Measurements from ENCODE around the gene NCS1. TPM values are rescaled to one million over a fixed set of nuclear protein-coding genes. Genes with fewer than 3 reads are reported as not detected.

Gene NCS1
- total RNA-seq, 1 experiment from 2014 or later: 68.7 TPM

DNA sequence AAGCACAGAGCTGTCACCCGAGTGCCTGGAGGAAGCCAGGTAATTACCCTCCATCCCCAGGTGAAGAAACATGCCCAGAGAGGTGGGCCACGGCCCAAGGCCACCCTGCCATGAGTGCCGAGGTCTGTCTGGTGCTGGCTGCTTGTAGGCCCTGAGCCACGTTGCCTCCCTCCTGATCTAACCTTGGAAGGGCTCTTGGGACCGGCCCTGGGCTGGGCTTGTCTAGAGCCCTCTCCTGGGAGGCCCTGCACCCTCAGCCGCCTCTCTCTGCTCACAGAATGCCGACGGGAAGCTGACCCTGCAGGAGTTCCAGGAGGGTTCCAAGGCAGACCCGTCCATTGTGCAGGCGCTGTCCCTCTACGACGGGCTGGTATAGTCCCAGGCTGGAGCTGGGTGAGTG is 53.9 kb downstream of the NCS1 start:
- no peaks in the 10 kb centered on the region for H3K9me2 ChIP-seq (ENCODE audit: insufficient read depth)
- peaks cover 8 to 40% of the 10 kb centered on the region in 2 experiments; a peak in 3 of 4 replicates for H3K36me3 ChIP-seq (ENCODE audit: control insufficient read depth in 1 of 2, insufficient read depth in 2 of 2, low read length in 2 of 2)
- ChIA-PET POLR2A (no interaction called here), CTCF (no interaction called here), RAD21 (ENCODE audit: low non-redundant PET in 1 of 2, low total read pairs in 2 of 2, uncharacterized antibody in 2 of 2, unreplicated experiment in 2 of 2) (no interaction called here)
- H3K9me3 ChIP-seq (ENCODE audit: control insufficient read depth in 1 of 2, insufficient read depth in 1 of 2, low read depth in 1 of 2, low read length in 2 of 2): peaks cover 0 to 10% of the 10 kb centered on the region in 2 experiments; a peak in 2 of 4 replicates
- DNase-seq (ENCODE audit: low read depth, low spot score) (no peak), ATAC-seq (no peak)
- H4K20me1 ChIP-seq (ENCODE audit: insufficient read depth): no peaks in the 10 kb centered on the region
- intact Hi-C loops (cut with micrococcal nuclease): no loop called here
- H3K27ac ChIP-seq (ENCODE audit: low read depth, low read length): no peak overlapping the region
- TF ChIP-seq TCF7L2 (IDR thresholded peaks at IDR 0.05; ENCODE audit: borderline replicate concordance, extremely low read depth, insufficient read depth, insufficient read length) (no peak), SRF (IDR thresholded peaks at IDR 0.05; ENCODE audit: low read depth) (no peak), EZH2phosphoT487 (IDR thresholded peaks at IDR 0.05; ENCODE audit: borderline replicate concordance) (no peak), ZBTB33 (IDR thresholded peaks at IDR 0.05; ENCODE audit: extremely low read depth, insufficient replicate concordance, low read length) (no peak), EGR1 (IDR thresholded peaks at IDR 0.05; ENCODE audit: low read depth) (no peak), CBX3 (IDR thresholded peaks at IDR 0.05; ENCODE audit: low read depth) (no peak), JUND (IDR thresholded peaks at IDR 0.05) (no peak), SIN3A (IDR thresholded peaks at IDR 0.05; ENCODE audit: low read depth) (no peak), SP1 (IDR thresholded peaks at IDR 0.05; ENCODE audit: low read depth) (no peak), MAX (IDR thresholded peaks at IDR 0.05) (no peak), ZNF274 (IDR thresholded peaks at IDR 0.05; ENCODE audit: low read depth, low read length) (no peak), RAD21 (IDR thresholded peaks at IDR 0.05; ENCODE audit: low read depth) (no peak), YY1 (IDR thresholded peaks at IDR 0.05; ENCODE audit: extremely low read depth, insufficient replicate concordance, low read depth, low read length) (no peak), CTCF (IDR thresholded peaks at IDR 0.05 in 2 of 3, conservative IDR thresholded peaks at IDR 0.05 in 1 of 3; ENCODE audit: borderline replicate concordance in 1 of 3, insufficient read depth in 1 of 3, low read depth in 2 of 3, low read length in 2 of 3) (no peak), ELF1 (IDR thresholded peaks at IDR 0.05; ENCODE audit: borderline replicate concordance, low read depth) (no peak), POLR2A (IDR thresholded peaks at IDR 0.05; ENCODE audit: borderline replicate concordance, extremely low read depth, insufficient read depth, insufficient read length) (no peak), FOSL1 (IDR thresholded peaks at IDR 0.05; ENCODE audit: low read depth) (no peak), POLR2AphosphoS5 (IDR thresholded peaks at IDR 0.05; ENCODE audit: low read depth, low read length) (no peak), CEBPB (IDR thresholded peaks at IDR 0.05; ENCODE audit: low read depth) (no peak)
- H3K4me2 ChIP-seq (ENCODE audit: low read length): no peak overlapping the region
- no peak overlapping the region for H3K9ac ChIP-seq (ENCODE audit: low read length)
- no peaks in the 10 kb centered on the region for H3K4me1 ChIP-seq (ENCODE audit: control insufficient read depth in 1 of 2, insufficient read depth in 2 of 2, low read length in 2 of 2)
- no peaks in the 10 kb centered on the region for H3K27me3 ChIP-seq (ENCODE audit: insufficient read depth, low read length)
- H3K79me2 ChIP-seq (ENCODE audit: insufficient read depth, low read length): no peaks in the 10 kb centered on the region
- BruUV-seq (replicated peaks): no TSS peak
- no peak overlapping the region for H3K4me3 ChIP-seq (replicated peaks in 1 of 2; ENCODE audit: low read depth in 1 of 2, low read length in 2 of 2)
- H2AFZ ChIP-seq (ENCODE audit: low read depth, low read length, poor library complexity, severe bottlenecking): no peak overlapping the region
